Peyer's patch (tissue), 4 donors: ENCODE measurements around the gene MTMR10. TPM values are rescaled to one million over a fixed set of nuclear protein-coding genes. Genes with fewer than 3 reads are reported as not detected.

Experiments
- DNase-seq, 3 donors: peaks; one replicate each; pipeline ENCODE4 v3.0.0-alpha.2; 2017 to 2019
- H3K27ac ChIP-seq, 4 donors: fragments of 200-600 bp; sonication (generic); one replicate each; pipeline ENCODE4 v1.5.1; 2016 to 2019
- H3K27me3 ChIP-seq, 2 donors: fragments of 200-600 bp; sonication (generic); one replicate each; pipeline ENCODE4 v1.5.1; 2019
- H3K36me3 ChIP-seq, 3 donors: fragments of 200-600 bp; sonication (generic); one replicate each; pipeline ENCODE4 v1.5.1; 2016 to 2019
- H3K4me1 ChIP-seq, 4 donors: fragments of 200-600 bp; sonication (generic); one replicate each; pipeline ENCODE4 v1.5.1; 2016 to 2019
- H3K4me3 ChIP-seq, 4 donors: fragments of 200-600 bp; sonication (generic); 1 replicate in 3 of 4; 2 replicates in 1 of 4; pipeline ENCODE4 v1.5.1; 2016 to 2019; ENCODE audit warnings: mild to moderate bottlenecking in 1 of 4
- H3K9me3 ChIP-seq, 4 donors: fragments of 200-600 bp; sonication (generic); one replicate each; pipeline ENCODE4 v1.5.1; 2016 to 2019; ENCODE audit warnings: mild to moderate bottlenecking in 1 of 4
- POLR2A ChIP-seq, 2 donors: fragments of 450-650 bp; IDR thresholded peaks; one replicate each; pipeline ENCODE4 v1.5.1; 2017; ENCODE audit warnings: antibody characterized with exemption in 2 of 2, mild to moderate bottlenecking in 2 of 2, moderate library complexity in 2 of 2
- total RNA-seq, 4 donors: library from RNA; depleted of rRNA; stranded (reverse); fragments of >200 nt; gene quantifications; one replicate each; pipeline ENCODE4 v1.1.0, GENCODE V29; 2016
- TF ChIP-seq, protein P1 (sequence below), 6 experiments: fragments of 450-650 bp in 4 of 6; fragments of 200-600 bp in 2 of 6; sonication (generic) in 1 of 6; IDR thresholded peaks; one replicate each; pipeline ENCODE4 v1.5.1; 2017 to 2019; ENCODE audit warnings: antibody characterized with exemption in 6 of 6, mild to moderate bottlenecking in 3 of 6, moderate library complexity in 1 of 6

MTMR10 gene
- total RNA-seq, 4 donors from 2014 or later: 42.9 to 56.4 (median 48.9) TPM

DNA sequence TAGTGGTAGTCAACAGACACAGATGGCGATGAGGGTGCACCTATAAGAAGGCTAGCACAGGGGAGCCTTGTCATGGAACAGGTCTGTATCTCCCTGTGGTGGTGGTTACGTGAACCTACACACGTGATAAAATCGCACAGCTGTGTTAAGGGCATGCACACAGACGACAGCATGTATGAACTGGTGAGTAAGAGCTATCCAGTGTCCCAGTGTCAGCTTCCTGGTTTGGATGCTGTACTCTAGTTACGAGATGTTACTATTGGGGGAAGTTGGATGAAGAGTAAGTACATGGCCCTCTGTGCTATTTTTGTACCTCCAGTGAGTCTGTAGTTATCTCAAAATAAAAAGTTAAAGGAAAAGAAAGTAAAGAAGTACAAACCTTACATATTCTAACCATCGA is 38.2 kb downstream of the MTMR10 start:
- no peak overlapping the region for H3K27ac ChIP-seq
- H3K4me1 ChIP-seq: no peaks in the 10 kb centered on the region
- no peak for DNase-seq
- H3K9me3 ChIP-seq: no peaks in the 10 kb centered on the region
- TF ChIP-seq POLR2A (IDR thresholded peaks at IDR 0.05): no peak
- TF ChIP-seq, protein P1, sequence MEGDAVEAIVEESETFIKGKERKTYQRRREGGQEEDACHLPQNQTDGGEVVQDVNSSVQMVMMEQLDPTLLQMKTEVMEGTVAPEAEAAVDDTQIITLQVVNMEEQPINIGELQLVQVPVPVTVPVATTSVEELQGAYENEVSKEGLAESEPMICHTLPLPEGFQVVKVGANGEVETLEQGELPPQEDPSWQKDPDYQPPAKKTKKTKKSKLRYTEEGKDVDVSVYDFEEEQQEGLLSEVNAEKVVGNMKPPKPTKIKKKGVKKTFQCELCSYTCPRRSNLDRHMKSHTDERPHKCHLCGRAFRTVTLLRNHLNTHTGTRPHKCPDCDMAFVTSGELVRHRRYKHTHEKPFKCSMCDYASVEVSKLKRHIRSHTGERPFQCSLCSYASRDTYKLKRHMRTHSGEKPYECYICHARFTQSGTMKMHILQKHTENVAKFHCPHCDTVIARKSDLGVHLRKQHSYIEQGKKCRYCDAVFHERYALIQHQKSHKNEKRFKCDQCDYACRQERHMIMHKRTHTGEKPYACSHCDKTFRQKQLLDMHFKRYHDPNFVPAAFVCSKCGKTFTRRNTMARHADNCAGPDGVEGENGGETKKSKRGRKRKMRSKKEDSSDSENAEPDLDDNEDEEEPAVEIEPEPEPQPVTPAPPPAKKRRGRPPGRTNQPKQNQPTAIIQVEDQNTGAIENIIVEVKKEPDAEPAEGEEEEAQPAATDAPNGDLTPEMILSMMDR (IDR thresholded peaks at IDR 0.05): no peak
- H3K4me3 ChIP-seq: no peak overlapping the region
- H3K36me3 ChIP-seq: peaks cover 0 to 100% (median 0%) of the 10 kb centered on the region in 3 donors
- H3K27me3 ChIP-seq: no peaks in the 10 kb centered on the region

DNA sequence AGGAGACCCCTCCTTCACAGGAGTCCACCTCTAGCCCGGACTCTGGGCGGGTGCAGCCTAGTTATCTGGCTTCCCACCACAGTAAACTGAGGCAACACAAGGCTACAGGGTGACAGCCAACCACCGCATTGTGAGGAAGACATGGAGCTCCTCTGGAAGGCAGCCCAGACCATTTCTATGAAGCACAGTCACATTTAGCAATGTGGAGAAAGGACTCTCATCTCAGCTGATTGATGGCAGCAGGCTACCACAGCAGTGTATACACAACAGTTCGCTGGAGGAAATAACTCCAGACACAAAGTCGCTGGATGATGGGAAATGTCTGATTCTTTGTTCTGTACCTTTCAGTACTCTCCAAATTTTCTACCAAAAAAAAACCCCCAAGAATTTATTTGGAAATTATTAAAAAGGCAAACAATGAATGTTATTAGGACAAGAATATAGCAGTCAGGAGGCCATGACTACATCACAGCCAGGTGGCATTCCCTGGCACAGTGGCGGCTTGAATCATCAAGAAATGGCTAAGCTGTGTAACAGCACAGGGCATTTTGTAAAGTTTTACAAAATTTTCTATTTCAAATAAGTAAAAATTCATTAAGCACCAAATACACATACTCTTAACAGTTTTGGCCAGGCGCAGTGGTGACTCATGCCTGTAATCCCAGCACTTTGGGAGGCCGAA is 47.6 kb downstream of the MTMR10 start:
- no peak for DNase-seq
- Histone ChIP-seq H3K27me3 (no peaks in the 10 kb centered on the region), H3K4me3 (no peak overlapping the region), H3K27ac (no peak overlapping the region), H3K4me1 (no peaks in the 10 kb centered on the region), H3K36me3 (peaks cover 0 to 95% (median 3%) of the 10 kb centered on the region in 3 donors), H3K9me3 (no peaks in the 10 kb centered on the region)
- TF ChIP-seq POLR2A (IDR thresholded peaks at IDR 0.05): no peak
- TF ChIP-seq, protein P1 (IDR thresholded peaks at IDR 0.05): no peak

DNA sequence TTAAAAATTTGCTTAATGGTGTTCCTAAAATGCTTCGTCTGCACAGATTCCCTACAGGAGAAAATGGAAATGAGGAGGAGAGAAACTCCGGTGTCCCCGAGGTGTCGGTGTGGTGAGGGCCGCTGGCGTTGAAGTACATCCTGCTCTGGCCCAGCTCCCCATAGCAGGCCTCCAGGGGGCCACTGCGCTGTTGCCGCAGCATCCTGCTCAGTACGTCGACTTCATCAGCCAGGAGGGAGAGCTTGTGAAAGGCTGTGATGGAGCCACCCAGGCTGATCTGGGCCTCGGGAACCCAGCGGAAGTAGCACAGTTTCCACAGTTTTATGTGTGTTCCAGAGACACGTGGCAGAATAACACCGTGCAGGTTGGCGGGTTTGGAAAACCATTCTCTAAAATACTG is 49.9 kb downstream of the MTMR10 start:
- no peaks in the 10 kb centered on the region for H3K9me3 ChIP-seq
- DNase-seq: no peak
- H3K27ac ChIP-seq: no peak overlapping the region
- no peaks in the 10 kb centered on the region for H3K4me1 ChIP-seq
- H3K36me3 ChIP-seq: peaks cover 0 to 95% (median 3%) of the 10 kb centered on the region in 3 donors
- no peak overlapping the region for H3K4me3 ChIP-seq
- no peaks in the 10 kb centered on the region for H3K27me3 ChIP-seq
- no peak for TF ChIP-seq POLR2A (IDR thresholded peaks at IDR 0.05)
- TF ChIP-seq, protein P1 (IDR thresholded peaks at IDR 0.05): no peak

DNA sequence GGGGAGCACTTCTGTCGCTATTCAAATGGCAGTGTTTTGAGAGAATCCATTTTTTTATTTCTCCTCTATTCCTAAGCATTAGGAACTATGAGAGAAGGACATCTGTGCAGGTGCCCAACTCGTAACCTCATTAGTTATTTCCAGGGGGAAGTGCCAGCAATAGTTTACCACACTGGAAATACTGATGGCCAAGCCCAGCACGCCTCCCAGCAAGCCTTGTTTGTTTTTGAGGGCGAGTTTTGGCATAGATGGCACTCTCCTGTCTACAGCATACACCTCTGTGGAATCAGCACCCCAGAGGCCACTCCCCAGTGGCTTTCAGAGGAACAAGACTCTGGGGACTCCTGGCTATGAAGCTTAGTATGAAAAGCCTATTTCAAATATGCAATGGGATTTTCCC is 51.1 kb downstream of the MTMR10 start:
- H3K4me1 ChIP-seq: no peaks in the 10 kb centered on the region
- H3K27me3 ChIP-seq: no peaks in the 10 kb centered on the region
- peaks cover 0 to 87% (median 3%) of the 10 kb centered on the region in 3 donors for H3K36me3 ChIP-seq
- no peak overlapping the region for H3K27ac ChIP-seq
- no peak overlapping the region for H3K4me3 ChIP-seq
- TF ChIP-seq, protein P1 (IDR thresholded peaks at IDR 0.05): no peak
- no peak for TF ChIP-seq POLR2A (IDR thresholded peaks at IDR 0.05)
- no peak for DNase-seq
- H3K9me3 ChIP-seq: no peaks in the 10 kb centered on the region

DNA sequence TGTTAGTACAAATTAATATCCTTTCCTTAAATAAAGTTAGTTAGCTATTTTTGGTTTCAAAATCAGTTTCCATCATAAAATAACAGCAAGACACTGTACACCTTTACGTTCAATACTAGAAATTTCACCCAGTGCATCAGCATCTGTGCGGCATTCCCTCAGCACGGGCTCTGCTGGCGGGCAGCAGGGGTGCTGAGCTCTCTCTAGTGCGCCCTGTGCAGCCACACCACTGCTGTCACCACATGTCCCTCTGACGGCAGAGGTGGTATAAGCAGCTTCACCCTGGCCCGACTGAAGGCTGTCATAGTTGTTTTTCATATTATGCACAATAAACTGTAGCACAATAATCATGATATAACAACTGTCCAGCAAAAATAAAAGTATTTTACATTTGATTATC is 52.3 kb downstream of the MTMR10 start:
- Histone ChIP-seq H3K36me3 (peaks cover 0 to 85% (median 3%) of the 10 kb centered on the region in 3 donors), H3K9me3 (no peaks in the 10 kb centered on the region), H3K4me1 (no peaks in the 10 kb centered on the region), H3K27ac (no peak overlapping the region), H3K27me3 (no peaks in the 10 kb centered on the region), H3K4me3 (no peak overlapping the region)
- TF ChIP-seq, protein P1 (IDR thresholded peaks at IDR 0.05): no peak
- no peak for TF ChIP-seq POLR2A (IDR thresholded peaks at IDR 0.05)
- DNase-seq: no peak
